Motor neuron (in vitro differentiated cells): ENCODE measurements around the gene CCL4. TPM values are rescaled to one million over a fixed set of nuclear protein-coding genes. Genes with fewer than 3 reads are reported as not detected.
"Not testable (repeated sequence)": the region's sequence is repeated elsewhere in the genome, so short reads cannot be mapped to it uniquely, and the experiment has no call there.

ENCODE experiments used
- ATAC-seq, 8 experiments: fragments of 200-7000 bp; cut with Tn5 transposase; replicated peaks in 6 of 8; 2 replicates each; pipeline ENCODE4 v1.8.0; 2021; ENCODE audit warnings: mild to moderate bottlenecking in 8 of 8, moderate library complexity in 8 of 8
- H3K27ac ChIP-seq, 2 donors: fragments of 250-450 bp; sonication (Bioruptor Pico); 2 replicates each; pipeline ENCODE4 v1.9.0; 2021; ENCODE audit warnings: antibody characterized with exemption in 2 of 2, mild to moderate bottlenecking in 2 of 2, moderate library complexity in 1 of 2
- H3K4me1 ChIP-seq, 2 donors: fragments of 250-450 bp; sonication (Bioruptor Pico); replicated peaks in 1 of 2; 2 replicates each; pipeline ENCODE4 v1.6.1; 2021; ENCODE audit warnings: antibody characterized with exemption in 2 of 2, mild to moderate bottlenecking in 2 of 2, moderate library complexity in 1 of 2
- H3K4me3 ChIP-seq, 5 donors: fragments of 250-450 bp; sonication (Bioruptor Pico); 2 replicates each; pipeline ENCODE4 v1.9.0; 2021; ENCODE audit warnings: antibody characterized with exemption in 5 of 5, mild to moderate bottlenecking in 5 of 5, moderate library complexity in 4 of 5
- WGBS, 10 experiments: fragments of 450-650 bp; shearing (Covaris generic); methylation state at CpG; one replicate each; pipeline ENCODE4 v1.0.0; 2022; 5-methylcytosine and 5-hydroxymethylcytosine counted together
- in situ Hi-C, 9 experiments: fragments of 400-800 bp; cut with MboI; loops; one replicate each; pipeline ENCODE4 v1.15.0; 2021; ENCODE audit warnings: low sequenced_read_pairs in 9 of 9, low pct_unique_long_range_greater_than_20kb in 2 of 9; ENCODE audit not compliant: unreplicated experiment in 9 of 9
- total RNA-seq, 8 experiments: library from RNA; unstranded; fragments of 300-600 nt; gene quantifications; 2 replicates each; pipeline versions ENCODE4 v1.2.3 to v1.2.4, GENCODE V29; 2022

The CCL4 gene
- total RNA-seq, 8 experiments from 2014 or later, result 0.13 to 0.52 (median 0.37) TPM; not detected in 4

DNA sequence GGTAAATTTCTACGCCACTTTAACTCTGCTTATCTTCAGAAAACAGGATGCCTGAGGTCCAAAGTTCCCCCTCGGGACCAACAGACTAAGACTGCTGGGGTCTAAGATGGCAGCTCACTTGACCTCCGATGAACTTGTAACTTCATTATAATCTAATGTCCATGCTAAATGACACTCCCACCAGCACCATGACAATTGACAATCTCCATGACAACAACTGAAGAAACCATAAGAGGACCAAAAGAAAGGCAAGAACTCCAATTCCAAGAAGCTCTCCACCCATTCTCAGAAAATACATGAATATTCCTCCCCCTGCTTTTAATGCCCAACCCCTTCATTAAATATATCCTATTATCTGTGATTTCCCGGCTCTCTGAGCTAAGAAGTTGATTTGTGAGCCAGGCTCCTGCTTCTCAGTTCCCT lies 7.5 kb downstream of the CCL4 start:
- Histone ChIP-seq H3K4me1 (peaks cover 0 to 7% of the 10 kb centered on the region in 2 donors), H3K4me3 (no peak overlapping the region), H3K27ac (no peak overlapping the region)
- ATAC-seq, result peak in 6 of 8 experiments; percentile 32 to 73 (median 56)
- in situ Hi-C loops, result no loop called here
- WGBS, 10 experiments, result 0 to 70% (median 49%) methylated on average over 2 to 4 of the region's 4 CpGs

DNA sequence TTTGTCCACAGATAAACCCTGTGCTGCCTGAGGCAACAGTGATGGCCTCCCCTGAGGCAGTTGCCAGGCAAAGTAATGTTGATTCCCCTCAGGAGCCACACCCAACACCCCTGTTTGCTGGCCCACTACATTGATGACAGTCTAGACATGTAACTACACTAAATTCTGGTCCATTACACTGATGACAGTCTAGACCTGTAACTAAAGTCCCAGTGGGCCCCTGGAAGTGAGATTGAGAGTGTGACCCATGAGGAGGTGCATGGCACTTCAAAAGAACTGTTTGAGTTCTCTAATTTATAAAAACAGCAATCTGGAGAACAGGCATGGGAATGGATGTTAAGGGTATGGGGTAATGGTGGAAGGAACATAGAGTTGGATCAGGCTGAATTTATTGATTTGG lies 8.9 kb downstream of the CCL4 start:
- no peak for ATAC-seq
- H3K4me1 ChIP-seq, result peaks cover 0 to 9% of the 10 kb centered on the region in 2 donors
- H3K4me3 ChIP-seq, result no peak overlapping the region
- H3K27ac ChIP-seq, result no peak overlapping the region
- in situ Hi-C loops, result no loop called here

DNA sequence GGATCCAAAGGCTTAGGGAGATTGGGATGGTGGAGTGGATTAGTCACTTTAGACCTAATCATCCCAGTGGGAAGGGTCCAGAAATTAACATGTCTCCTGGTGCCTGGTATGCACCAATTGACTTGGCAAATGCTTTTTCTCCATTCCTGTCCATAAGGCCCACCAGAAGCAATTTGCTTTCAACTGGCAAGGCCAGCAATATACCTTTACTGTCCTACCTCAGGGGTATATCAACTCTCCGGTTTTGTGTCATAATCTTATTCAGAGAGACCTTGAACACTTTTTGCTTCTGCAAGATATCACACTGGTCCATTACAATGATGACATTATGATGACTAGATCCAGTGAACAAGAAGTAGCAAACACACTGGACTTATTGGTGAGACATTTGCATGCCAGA lies 9.5 kb downstream of the CCL4 start:
- H3K4me3 ChIP-seq, in situ Hi-C loops, H3K27ac ChIP-seq, ATAC-seq: not testable (repeated sequence)
- 20 to 100% (median 80%) methylated on average over 1 of the region's 1 CpG; no CpG with 5 or more reads in 3 of the 10 experiments for WGBS, 10 experiments
- peaks cover 0 to 15% of the 10 kb centered on the region in 2 donors for H3K4me1 ChIP-seq

GRCh38 chr17:36114971-36115648 lies 11.5 kb downstream of the CCL4 start:
- WGBS, 10 experiments, result 15 to 100% (median 79%) methylated on average over 1 to 5 of the region's 5 CpGs; no CpG with 5 or more reads in 1 of the 10 experiments
- H3K27ac ChIP-seq, ATAC-seq, in situ Hi-C loops, H3K4me3 ChIP-seq: not testable (repeated sequence)
- H3K4me1 ChIP-seq, result peaks cover 0 to 18% of the 10 kb centered on the region in 2 donors

DNA sequence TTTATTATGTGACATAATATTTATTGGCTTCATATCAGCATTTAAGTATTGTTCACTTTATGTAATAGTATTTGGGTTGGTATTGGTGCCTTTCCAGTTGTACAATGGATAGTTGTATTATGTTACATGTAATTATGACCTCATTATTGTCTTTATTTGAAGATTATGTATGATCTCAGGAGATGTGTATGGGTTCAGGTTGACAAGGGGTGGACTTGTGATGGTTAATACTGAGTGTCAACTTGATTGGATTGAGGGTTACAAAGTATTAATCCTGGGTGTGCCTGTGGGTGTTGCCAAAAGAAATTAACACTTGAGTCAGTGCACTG lies 12.0 kb downstream of the CCL4 start:
- peaks cover 0 to 18% of the 10 kb centered on the region in 2 donors for H3K4me1 ChIP-seq
- in situ Hi-C loops, ATAC-seq, H3K27ac ChIP-seq, H3K4me3 ChIP-seq: not testable (repeated sequence)

DNA sequence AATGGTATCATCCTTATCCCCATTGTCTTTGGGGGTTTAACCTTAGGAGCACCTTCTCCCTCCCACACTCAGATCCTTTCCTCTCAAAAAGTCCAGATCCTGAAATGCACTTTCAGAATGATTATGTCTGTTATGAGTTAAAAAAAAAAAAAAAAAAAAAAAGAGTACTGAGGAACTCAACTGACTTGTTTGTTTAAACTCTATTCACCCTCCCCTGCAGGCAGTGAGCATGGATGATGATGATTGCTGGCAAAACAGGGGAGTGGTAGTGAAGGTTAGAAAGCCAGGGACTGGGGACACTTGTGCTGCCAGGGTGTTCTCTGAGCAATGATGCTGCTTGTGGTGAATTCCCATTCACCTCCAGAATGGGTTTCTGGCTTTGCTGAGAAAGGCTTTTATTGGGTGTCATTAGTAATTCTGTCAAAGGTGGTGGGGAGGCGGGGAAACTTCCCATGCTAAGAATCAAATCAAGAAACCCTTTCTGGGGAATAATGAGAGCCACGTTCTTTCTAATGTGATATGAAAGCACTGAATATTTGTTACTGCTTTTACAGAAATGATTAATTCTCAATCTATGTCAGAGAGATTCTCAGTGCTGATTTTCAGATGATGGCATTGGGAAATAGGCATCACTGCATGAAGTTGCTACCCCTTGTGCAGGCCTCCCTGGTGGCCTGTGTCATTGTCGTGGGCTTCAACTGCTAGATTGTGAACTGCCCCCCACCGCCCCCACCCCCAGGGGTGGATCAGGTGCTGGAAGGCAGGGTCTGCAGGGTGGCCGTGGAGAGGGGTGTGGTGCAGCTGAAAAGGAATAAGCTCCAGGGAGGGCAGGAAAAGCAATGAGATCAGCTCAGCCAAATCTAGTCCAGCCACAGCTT lies 14.1 kb downstream of the CCL4 start:
- Histone ChIP-seq H3K4me1 (peaks cover 0 to 11% of the 10 kb centered on the region in 2 donors), H3K4me3 (no peak overlapping the region), H3K27ac (no peak overlapping the region)
- 0 to 70% (median 17%) methylated on average over 1 to 4 of the region's 5 CpGs; no CpG with 5 or more reads in 1 of the 10 experiments for WGBS, 10 experiments
- in situ Hi-C loops, result no loop called here
- peak in 4 of 8 experiments; percentile 26 to 73 (median 57) for ATAC-seq

GRCh38 chr17:36118477-36119353 lies 15.1 kb downstream of the CCL4 start:
- no peak overlapping the region for H3K27ac ChIP-seq
- H3K4me1 ChIP-seq, result peaks cover 0 to 11% of the 10 kb centered on the region in 2 donors
- H3K4me3 ChIP-seq, result no peak overlapping the region
- ATAC-seq, result peak in 2 of 8 experiments; percentile 30 to 47
- in situ Hi-C loops, result no loop called here
- 37 to 90% (median 74%) methylated on average over 3 to 12 of the region's 12 CpGs; no CpG with 5 or more reads in 1 of the 10 experiments for WGBS, 10 experiments

DNA sequence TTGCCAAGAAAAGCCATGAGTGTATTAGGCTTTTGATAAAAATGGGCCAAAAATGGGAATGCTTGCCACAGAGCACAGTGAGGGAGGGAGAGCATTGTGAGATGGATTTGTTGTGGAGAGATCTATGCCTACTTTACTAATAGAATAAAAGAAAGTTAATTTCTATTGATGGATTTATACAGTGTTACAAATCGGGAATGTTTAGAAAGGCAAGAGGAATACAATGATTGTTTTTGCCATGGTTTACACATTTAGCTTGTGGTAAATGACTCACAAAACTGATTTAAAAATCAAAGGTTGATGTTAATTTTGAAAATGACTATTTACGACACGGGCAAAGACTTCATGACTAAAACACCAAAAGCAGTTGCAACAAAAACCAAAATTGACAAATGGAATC lies 16.6 kb downstream of the CCL4 start:
- in situ Hi-C loops, result no loop called here
- WGBS, 10 experiments, result 12 to 100% (median 62%) methylated on average over 1 to 3 of the region's 3 CpGs
- H3K4me1 ChIP-seq, result peaks cover 0 to 11% of the 10 kb centered on the region in 2 donors
- no peak overlapping the region for H3K27ac ChIP-seq
- H3K4me3 ChIP-seq, result no peak overlapping the region
- no peak for ATAC-seq

DNA sequence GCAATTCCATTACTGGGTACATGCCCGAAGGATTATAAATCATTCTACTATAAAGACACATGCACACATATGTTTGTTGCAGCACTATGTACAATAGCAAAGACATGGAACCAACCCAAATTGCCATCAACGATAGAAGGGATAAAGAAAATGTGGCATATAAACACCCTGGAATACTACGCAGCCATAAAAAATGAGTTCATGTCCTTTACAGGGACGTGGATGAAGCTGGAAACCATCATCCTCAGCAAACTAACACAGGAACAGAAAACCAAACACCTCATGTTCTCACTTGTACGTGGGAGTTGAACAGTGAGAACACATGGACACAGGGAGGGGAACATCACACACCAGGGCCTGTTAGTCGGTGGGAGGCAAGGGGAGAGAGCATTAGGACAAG lies 17.5 kb downstream of the CCL4 start:
- H3K4me1 ChIP-seq, result peaks cover 0 to 11% of the 10 kb centered on the region in 2 donors
- H3K27ac ChIP-seq, H3K4me3 ChIP-seq, in situ Hi-C loops, ATAC-seq: not testable (repeated sequence)
- 30 to 88% (median 50%) methylated on average over 1 to 6 of the region's 6 CpGs; no CpG with 5 or more reads in 2 of the 10 experiments for WGBS, 10 experiments

GRCh38 chr17:36123431-36123830 lies 19.8 kb downstream of the CCL4 start:
- peak in 1 of 8 experiments; percentile 52 for ATAC-seq
- Histone ChIP-seq H3K27ac (no peak overlapping the region), H3K4me3 (no peak overlapping the region), H3K4me1 (no peaks in the 10 kb centered on the region)
- in situ Hi-C loops, result no loop called here
- WGBS, 10 experiments, result 13 to 58% (median 27%) methylated on average over 1 to 2 of the region's 2 CpGs; no CpG with 5 or more reads in 2 of the 10 experiments

DNA sequence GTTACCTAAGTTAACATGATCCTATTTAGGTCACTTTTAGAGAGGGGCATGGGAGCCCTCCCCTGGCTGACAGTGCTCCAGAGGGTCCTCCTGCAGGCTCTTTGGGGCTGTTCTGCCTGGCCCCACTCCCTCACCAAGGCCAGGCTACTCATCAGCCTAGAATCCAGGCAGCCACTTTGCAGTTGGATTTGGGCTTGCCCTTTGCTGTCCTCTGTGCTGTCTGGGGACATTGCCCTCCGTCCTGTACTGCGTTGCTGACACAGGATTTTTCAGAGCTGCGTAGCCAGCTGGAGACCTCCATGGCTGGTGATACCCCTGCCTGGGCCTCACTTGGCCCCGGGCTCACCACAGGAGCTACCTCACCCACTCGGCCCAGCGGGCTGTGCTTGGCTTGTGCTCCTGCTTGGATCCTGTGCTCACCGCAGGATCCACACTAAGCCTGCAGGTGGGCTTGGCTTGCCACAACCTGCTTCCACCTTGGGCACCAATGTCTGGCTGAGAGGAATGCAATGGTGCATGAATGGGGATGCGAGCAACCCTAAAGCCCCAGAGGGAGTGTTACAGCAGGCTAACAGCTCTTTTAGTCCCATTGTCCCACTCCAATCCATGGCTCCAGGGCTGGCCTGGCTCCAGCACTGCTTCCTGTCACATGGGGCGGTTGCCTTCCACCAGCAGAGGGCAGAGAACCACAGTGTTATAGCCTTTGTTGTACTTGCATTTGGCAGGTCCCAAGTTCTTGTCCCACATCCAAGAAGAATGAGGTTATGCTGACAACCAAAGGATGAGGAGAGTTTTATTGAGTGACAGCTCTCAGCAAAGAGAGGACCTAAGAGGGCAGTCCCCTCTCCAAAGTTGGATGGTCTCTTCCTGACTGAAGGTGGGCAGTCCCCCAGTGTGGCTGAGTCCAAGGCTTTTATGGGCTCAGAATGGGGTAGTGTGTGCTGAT lies 21.5 kb downstream of the CCL4 start:
- WGBS, 10 experiments, result 17 to 100% (median 60%) methylated on average over 1 to 6 of the region's 9 CpGs; no CpG with 5 or more reads in 3 of the 10 experiments
- Histone ChIP-seq H3K27ac (no peak overlapping the region), H3K4me3 (no peak overlapping the region), H3K4me1 (no peaks in the 10 kb centered on the region)
- ATAC-seq, result no peak
- in situ Hi-C loops, result loop anchor here in 2 of 9 experiments (25.0 kb wide), 2 partner anchors 138 to 163 kb away; partner anchors contain the start of genes CCL14 (in 1 of the 2) and CCL16 (in 1 of the 2)
